Endothelial cell of umbilical vein (primary cell): ENCODE measurements around the gene XRCC1. TPM values are rescaled to one million over a fixed set of nuclear protein-coding genes. Genes with fewer than 3 reads are reported as not detected.

Source experiments
- Bru-seq: library from RNA; stranded (reverse); fragments of 400-500 nt; gene quantifications from one replicate; lab custom pipeline; 2021; lab: Mats Ljungman, UMichigan
- BruChase-seq, 2 experiments: library from RNA; stranded (reverse); fragments of 400-500 nt; gene quantifications; one replicate each; lab custom pipeline; 2021; lab: Mats Ljungman, UMichigan
- BruUV-seq: library from RNA; stranded (reverse); fragments of 400-500 nt; replicated peaks from 2 replicates; lab custom pipeline; 2021; lab: Mats Ljungman, UMichigan
- CTCF ChIA-PET: fragments of 300-600, 350-600 bp; sonication (Branson Sonifier 250); formaldehyde crosslinking; loops from one replicate; lab custom pipeline; 2021; ENCODE audit warnings: antibody characterized with exemption, inconsistent platforms; lab: Charles Lee
- POLR2A ChIA-PET: fragments of 300-600, 350-600 bp; sonication (Branson Sonifier 250); formaldehyde crosslinking; loops from one replicate; lab custom pipeline; 2021; ENCODE audit warnings: antibody characterized with exemption, inconsistent platforms; lab: Charles Lee
- DNase-seq: peaks from one replicate; pipeline ENCODE4 v3.0.0-alpha.2; 2011; ENCODE audit warnings: low read depth, low spot score
- FAIRE-seq: peaks from 2 replicates; lab custom pipeline; 2011; peaks lifted over from hg19 to GRCh38; lab: Jason Lieb, UNC
- H2AFZ ChIP-seq: 2 replicates; pipeline ENCODE4 v1.6.0; 2012; ENCODE audit warnings: low read depth, low read length, control low read depth, inconsistent platforms
- H3K27ac ChIP-seq: 2 replicates; pipeline ENCODE4 v1.5.1; 2011; ENCODE audit warnings: low read depth, mild to moderate bottlenecking, control low read depth, low read length, moderate library complexity; ENCODE audit not compliant: insufficient read depth
- H3K27me3 ChIP-seq, 2 experiments: 2 replicates each; pipeline versions ENCODE4 v1.6.0 to v1.6.1; 2011; ENCODE audit warnings: low read length in 2 of 2, mixed read lengths in 1 of 2; ENCODE audit not compliant: control insufficient read depth in 2 of 2, insufficient read depth in 2 of 2
- H3K36me3 ChIP-seq, 2 experiments: 2 replicates in 1 of 2; 3 replicates in 1 of 2; pipeline ENCODE4 v1.5.1; 2011; ENCODE audit warnings: low read length in 2 of 2, mild to moderate bottlenecking in 1 of 2, moderate library complexity in 1 of 2; ENCODE audit not compliant: control insufficient read depth in 2 of 2, insufficient read depth in 2 of 2; ENCODE audit errors: extremely low read depth in 1 of 2
- H3K4me1 ChIP-seq: 3 replicates; pipeline ENCODE4 v1.5.1; 2011; ENCODE audit warnings: mild to moderate bottlenecking, low read length; ENCODE audit not compliant: control insufficient read depth, insufficient read depth; ENCODE audit errors: extremely low read depth
- H3K4me2 ChIP-seq: 2 replicates; pipeline ENCODE4 v1.6.1; 2011; ENCODE audit warnings: low read length, control low read depth, mixed read lengths; ENCODE audit not compliant: insufficient read depth
- H3K4me3 ChIP-seq, 3 experiments: fragments of 200-600 bp in 1 of 3; sonication (generic), shearing (Covaris generic) in 1 of 3; replicated peaks in 1 of 3; 2 replicates each; pipeline ENCODE4 v1.5.1; 2011 to 2016; ENCODE audit warnings: control low read depth in 3 of 3, low read length in 3 of 3, mild to moderate bottlenecking in 2 of 3, inconsistent platforms in 1 of 3, low read depth in 1 of 3, moderate library complexity in 1 of 3; ENCODE audit not compliant: insufficient read depth in 1 of 3
- H3K79me2 ChIP-seq: 2 replicates; pipeline ENCODE4 v1.6.0; 2012; ENCODE audit warnings: low read length, inconsistent platforms; ENCODE audit not compliant: control insufficient read depth, insufficient read depth
- H3K9ac ChIP-seq: replicated peaks from 2 replicates; pipeline ENCODE3; 2011; ENCODE audit warnings: low read length, control low read depth; ENCODE audit not compliant: insufficient read depth; ENCODE audit errors: extremely low read depth
- H3K9me1 ChIP-seq: replicated peaks from 3 replicates; pipeline ENCODE4 v1.6.0; 2011; ENCODE audit warnings: mild to moderate bottlenecking, low read length; ENCODE audit not compliant: control insufficient read depth, insufficient read depth; ENCODE audit errors: extremely low read depth
- H3K9me3 ChIP-seq: replicated peaks from 2 replicates; pipeline ENCODE4 v1.5.1; 2012; ENCODE audit warnings: low read length, inconsistent platforms; ENCODE audit not compliant: control insufficient read depth, insufficient read depth
- H4K20me1 ChIP-seq: replicated peaks from 2 replicates; pipeline ENCODE3; 2011; ENCODE audit warnings: mild to moderate bottlenecking, low read length; ENCODE audit not compliant: control insufficient read depth, insufficient read depth; ENCODE audit errors: extremely low read depth
- EZH2 ChIP-seq: IDR thresholded peaks from 2 replicates; pipeline ENCODE4 v1.6.1; 2012; ENCODE audit warnings: borderline replicate concordance, low read depth, mild to moderate bottlenecking, moderate library complexity, low read length, inconsistent platforms; ENCODE audit not compliant: severe bottlenecking
- GATA2 ChIP-seq: IDR thresholded peaks from 2 replicates; pipeline ENCODE4 v1.7.0; 2011; ENCODE audit warnings: low read depth, mild to moderate bottlenecking, moderate library complexity, mixed read lengths, low read length; ENCODE audit not compliant: insufficient read length, insufficient read depth
- JUN ChIP-seq: IDR thresholded peaks from 2 replicates; pipeline ENCODE4 v1.6.1; 2011; ENCODE audit warnings: borderline replicate concordance, low read depth; ENCODE audit not compliant: insufficient read length, insufficient read depth
- MAX ChIP-seq: IDR thresholded peaks from 2 replicates; pipeline ENCODE4 v1.6.1; 2011; ENCODE audit not compliant: insufficient read depth, insufficient read length
- MYC ChIP-seq: IDR thresholded peaks from one replicate; pipeline ENCODE4 v1.6.1; 2011; ENCODE audit warnings: mild to moderate bottlenecking, low read depth, low read length
- POLR2A ChIP-seq: IDR thresholded peaks from 2 replicates; pipeline ENCODE4 v1.6.1; 2012; ENCODE audit warnings: low read depth, mild to moderate bottlenecking, control low read depth, low read length
- POLR2AphosphoS5 ChIP-seq: IDR thresholded peaks from 2 replicates; pipeline ENCODE4 v1.6.1; 2012; ENCODE audit warnings: low read depth, mild to moderate bottlenecking, control low read depth, low read length, moderate library complexity; ENCODE audit not compliant: insufficient read depth
- dilution Hi-C: fragments of 300-500 bp; cut with MboI; formaldehyde crosslinking; loops from one replicate; pipeline ENCODE4 v1.15.0; 2019; ENCODE audit warnings: low sequenced_read_pairs; ENCODE audit not compliant: extremely low pct_ligation_motif_present
- intact Hi-C: fragments of 100-400 bp; cut with micrococcal nuclease; formaldehyde crosslinking; loops from one replicate; pipeline ENCODE4 v1.10.0; 2022
- long read RNA-seq: library from polyadenylated mRNA; stranded (forward); transcript quantifications from one replicate; pipeline ENCODE4 v2.0.0, GENCODE V29; 2021
- polyA minus RNA-seq, 3 experiments: library from RNA; depleted of rRNA, polyadenylated mRNA; stranded (reverse); fragments of >200 nt; gene quantifications; 1 replicate in 1 of 3; 2 replicates in 2 of 3; pipeline ENCODE4 v1.2.3, GENCODE V29; 2011
- polyA plus RNA-seq, 4 experiments: library from polyadenylated mRNA; depleted of rRNA in 3 of 4; stranded (reverse) in 3 of 4; unstranded in 1 of 4; fragments of >200 nt; gene quantifications; 2 replicates each; pipeline versions ENCODE4 v1.2.1 to v1.2.3, GENCODE V29; 2011 to 2012; ENCODE audit warnings: missing spikeins in 1 of 4
- total RNA-seq: library from RNA; stranded (reverse); gene quantifications from 2 replicates; pipeline ENCODE4 v1.2.3, GENCODE V29; 2021

The XRCC1 gene
- total RNA-seq (37.3 and 39.3 TPM in 2 replicates), polyA plus RNA-seq (24.2 and 29.5 TPM in 2 replicates), polyA minus RNA-seq (21.8 and 30.7 TPM in 2 replicates), Bru-seq, nascent RNA (percentile 53 among the genes with signal in this experiment), BruChase-seq, experiment 1, labeled RNA remaining after a 6-hour chase (percentile 73 among the genes with signal in this experiment), BruChase-seq, experiment 2, labeled RNA remaining after a 2-hour chase (percentile 64 among the genes with signal in this experiment)
- polyA plus RNA-seq (2011; cell fraction: cytosol; rRNA removed) = 35.7 and 40.1 TPM in 2 replicates
- 27.2 and 27.3 TPM in 2 replicates for polyA plus RNA-seq (2011; cell fraction: nucleus; rRNA removed)
- 23.8 and 27.2 TPM in 2 replicates for polyA plus RNA-seq (2012)
- polyA minus RNA-seq (2011; cell fraction: cytosol; rRNA and poly(A)+ RNA removed) = 18.7 TPM
- 18.8 and 22.2 TPM in 2 replicates for polyA minus RNA-seq (2011; cell fraction: nucleus; rRNA and poly(A)+ RNA removed)
- long read RNA-seq, transcript XRCC1-201 (17 exons, 2,802 nt) = major isoform, 52 of 74 reads
- long read RNA-seq, partial matches to known transcripts = 15 of 74 reads
- long read RNA-seq, other reads (novel, unspliced or antisense) = 7 of 74 reads

DNA sequence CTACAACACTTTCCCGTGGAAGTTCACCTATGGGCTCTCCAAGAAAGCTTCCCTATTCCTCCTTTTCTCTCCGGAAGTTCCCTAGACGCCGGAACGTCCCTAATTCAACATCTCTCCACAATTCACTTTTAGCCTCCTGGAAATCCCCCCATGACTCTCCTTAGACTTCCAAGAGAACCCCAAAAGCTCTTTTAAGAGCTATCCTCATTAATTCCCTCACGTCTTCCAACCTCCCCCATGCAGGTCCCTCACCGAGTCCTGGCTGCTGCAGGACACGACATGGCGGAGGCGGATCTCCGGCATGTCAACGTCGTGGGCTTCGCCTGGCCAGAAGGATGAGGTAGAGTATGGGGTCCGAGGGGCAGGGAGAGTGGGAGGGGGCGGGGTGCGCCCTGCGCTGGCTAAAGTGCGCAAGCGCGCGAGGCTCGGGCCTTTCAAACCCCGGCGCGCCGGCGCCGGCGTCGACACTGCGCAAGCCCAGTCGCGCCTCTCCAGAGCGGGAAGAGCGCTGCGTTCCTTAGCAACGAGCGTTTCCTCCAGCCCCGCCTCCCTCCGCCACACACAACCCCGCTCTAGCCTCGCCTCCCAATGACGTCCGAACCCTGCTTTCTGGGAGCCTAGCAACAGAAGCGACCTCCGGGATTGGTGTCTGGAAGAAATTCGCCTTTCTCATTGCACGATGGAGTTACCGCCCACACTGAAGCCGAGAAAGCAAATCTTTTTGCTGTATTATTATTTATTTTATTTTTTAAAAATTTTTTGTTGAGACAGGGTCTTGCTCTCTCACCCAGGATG lies at the start of gene XRCC1, which contains the start of gene PINLYP:
XRCC1 (minus strand) TSS at position 372 of the 795 bp plus-strand sequence; CDS start at position 303, 69 bp downstream.
PINLYP (plus strand) TSS at position 646 of the 795 bp plus-strand sequence. CDS start 1,391 bp downstream, outside the sequence.
- peak; percentile 99 for DNase-seq
- POLR2A ChIA-PET = interaction anchor here (1.2 kb wide), 1 partner anchor 20 kb away, joined by 3 read pairs; no protein-coding TSS in a partner anchor
- dilution Hi-C loops = no loop called here

DNA sequence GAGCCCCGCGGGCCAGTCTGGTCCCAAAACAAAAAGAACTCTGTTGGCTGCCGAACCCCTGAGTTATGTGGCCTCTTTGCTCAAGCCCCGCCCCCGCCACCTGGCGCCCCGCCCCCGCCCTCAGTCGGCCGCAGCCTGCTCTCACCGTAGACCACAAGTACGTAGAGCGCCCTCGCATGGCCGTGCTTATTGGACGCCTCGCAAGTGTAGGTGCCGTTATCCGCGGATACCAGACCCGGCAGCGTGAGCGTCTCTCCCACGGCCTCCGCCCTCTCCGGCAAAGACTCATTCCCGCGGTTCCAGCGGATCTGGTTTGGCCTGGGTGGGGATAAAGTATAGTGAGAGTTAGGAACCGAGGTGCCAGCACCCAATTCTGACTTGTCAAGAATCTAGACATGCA lies 49.6 kb upstream of the XRCC1 start:
- H3K9ac ChIP-seq = no peak overlapping the region
- TF ChIP-seq MYC = no peak
- TF ChIP-seq MAX = no peak
- no peak for TF ChIP-seq EZH2
- no peak for TF ChIP-seq GATA2
- no peak for TF ChIP-seq POLR2AphosphoS5
- H3K36me3 ChIP-seq = no peaks in the 10 kb centered on the region
- intact Hi-C loops (no loop called here), dilution Hi-C loops (no loop called here)
- no peaks in the 10 kb centered on the region for H4K20me1 ChIP-seq
- H3K9me3 ChIP-seq = no peaks in the 10 kb centered on the region
- H3K27me3 ChIP-seq = no peaks in the 10 kb centered on the region
- CTCF ChIA-PET = no interaction called here
- H3K4me3 ChIP-seq = no peak overlapping the region
- DNase-seq (no peak), FAIRE-seq (no peak)
- H3K9me1 ChIP-seq = no peaks in the 10 kb centered on the region
- peaks cover 6% of the 10 kb centered on the region for H3K4me1 ChIP-seq
- H3K79me2 ChIP-seq = no peaks in the 10 kb centered on the region
- H3K27ac ChIP-seq = no peak overlapping the region
- H3K4me2 ChIP-seq = no peak overlapping the region
- POLR2A ChIA-PET = no interaction called here
- H2AFZ ChIP-seq = no peak overlapping the region
- BruUV-seq = no TSS peak

More for the DNA sequence above, at the start of gene XRCC1, which contains the start of gene PINLYP:
- peak within 1 kb of the TSS; percentile 78 for H3K4me2 ChIP-seq
- peak within 1 kb of the TSS; percentile 73 for H3K27ac ChIP-seq
- CTCF ChIA-PET = interaction anchor here (0.9 to 4.2 kb wide), 8 partner anchors 9 to 40 kb away, joined by 3 to 31 read pairs (median 8); partner anchors contain the start of genes IRGQ and ZNF576
- peak within 1 kb of the TSS; percentile 52 to 86 (median 79) for H3K4me3 ChIP-seq
- H3K79me2 ChIP-seq = no peaks in the 10 kb centered on the region
- H3K4me1 ChIP-seq = peaks cover 7% of the 10 kb centered on the region
- no peaks in the 10 kb centered on the region for H3K9me1 ChIP-seq
- H4K20me1 ChIP-seq = no peaks in the 10 kb centered on the region
- TF ChIP-seq POLR2A = peak; percentile 62
- TF ChIP-seq JUN = no peak
- peak; percentile 70 for TF ChIP-seq POLR2AphosphoS5
- H3K27me3 ChIP-seq = no peaks in the 10 kb centered on the region
- peak; percentile 100 for FAIRE-seq
- H3K9ac ChIP-seq = peak within 1 kb of the TSS; percentile 87
- intact Hi-C loops = loop anchor here (1.0 kb wide), 3 partner anchors 21 to 44 kb away; partner anchors contain the start of genes IRGQ, ZNF428 and ZNF576
- H3K36me3 ChIP-seq = no peaks in the 10 kb centered on the region
- BruUV-seq = TSS peak; percentile 50
- H3K9me3 ChIP-seq = no peaks in the 10 kb centered on the region
- peak within 1 kb of the TSS; percentile 68 for H2AFZ ChIP-seq
